TTC549 (cell line): ENCODE data around the gene NEFH.

ENCODE experiments used
- FAIRE-seq: peaks from 2 replicates; lab custom pipeline; 2012; peaks lifted over from hg19 to GRCh38; lab: Jason Lieb, UNC

The NEFH gene

GRCh38 chr22:29493636-29494035, 13.6 kb downstream of the NEFH start:
- no peak for FAIRE-seq

- FAIRE-seq: no peak
These were observed 19.8 kb downstream of the NEFH start for GRCh38 chr22:29499852-29500251.

GRCh38 chr22:29503811-29504372, 23.9 kb downstream of the NEFH start:
- no peak for FAIRE-seq

- no peak for FAIRE-seq
These were observed 29.3 kb downstream of the NEFH start for GRCh38 chr22:29509298-29509697.

GRCh38 chr22:29509815-29510214, 29.8 kb downstream of the NEFH start:
- no peak for FAIRE-seq

- FAIRE-seq: no peak
These were observed 30.5 kb downstream of the NEFH start for GRCh38 chr22:29510542-29510941.

- no peak for FAIRE-seq
These were observed 31.3 kb downstream of the NEFH start for GRCh38 chr22:29511126-29511862.

GRCh38 chr22:29512031-29512430, 32.0 kb downstream of the NEFH start:
- no peak for FAIRE-seq

- FAIRE-seq: no peak
These were observed 37.3 kb downstream of the NEFH start for GRCh38 chr22:29517215-29517908.

GRCh38 chr22:29518427-29518826, 38.4 kb downstream of the NEFH start:
- FAIRE-seq: no peak

GRCh38 chr22:29519996-29520395, 40.0 kb downstream of the NEFH start:
- no peak for FAIRE-seq

GRCh38 chr22:29520851-29521250, 40.8 kb downstream of the NEFH start:
- no peak for FAIRE-seq

GRCh38 chr22:29521526-29521925, 41.5 kb downstream of the NEFH start:
- FAIRE-seq: no peak

- FAIRE-seq: no peak
These were observed 43.7 kb downstream of the NEFH start for GRCh38 chr22:29523761-29524160.

- FAIRE-seq: no peak
These were observed 44.6 kb downstream of the NEFH start for GRCh38 chr22:29524442-29525191.

- FAIRE-seq: no peak
These were observed 48.1 kb downstream of the NEFH start for GRCh38 chr22:29528144-29528543.

- no peak for FAIRE-seq
These were observed 50.7 kb downstream of the NEFH start for GRCh38 chr22:29530716-29531115.

GRCh38 chr22:29531419-29531818, 51.4 kb downstream of the NEFH start:
- no peak for FAIRE-seq

- FAIRE-seq: no peak
These were observed 56.4 kb downstream of the NEFH start for GRCh38 chr22:29536411-29536810.

GRCh38 chr22:29539105-29539504, 59.1 kb downstream of the NEFH start:
- FAIRE-seq: no peak
